GM18498 (cell line): ENCODE data around the gene RSPH6A.
A peak's percentile ranks its signal among the peaks of the same experiment; 100 is the strongest.

ENCODE experiments used
- ATAC-seq: cut with Tn5 transposase; IDR thresholded peaks from one replicate; pipeline ENCODE4 v1.9.1; 2021; ENCODE audit warnings: mild to moderate bottlenecking, moderate library complexity; ENCODE audit not compliant: unreplicated experiment

Gene RSPH6A

DNA sequence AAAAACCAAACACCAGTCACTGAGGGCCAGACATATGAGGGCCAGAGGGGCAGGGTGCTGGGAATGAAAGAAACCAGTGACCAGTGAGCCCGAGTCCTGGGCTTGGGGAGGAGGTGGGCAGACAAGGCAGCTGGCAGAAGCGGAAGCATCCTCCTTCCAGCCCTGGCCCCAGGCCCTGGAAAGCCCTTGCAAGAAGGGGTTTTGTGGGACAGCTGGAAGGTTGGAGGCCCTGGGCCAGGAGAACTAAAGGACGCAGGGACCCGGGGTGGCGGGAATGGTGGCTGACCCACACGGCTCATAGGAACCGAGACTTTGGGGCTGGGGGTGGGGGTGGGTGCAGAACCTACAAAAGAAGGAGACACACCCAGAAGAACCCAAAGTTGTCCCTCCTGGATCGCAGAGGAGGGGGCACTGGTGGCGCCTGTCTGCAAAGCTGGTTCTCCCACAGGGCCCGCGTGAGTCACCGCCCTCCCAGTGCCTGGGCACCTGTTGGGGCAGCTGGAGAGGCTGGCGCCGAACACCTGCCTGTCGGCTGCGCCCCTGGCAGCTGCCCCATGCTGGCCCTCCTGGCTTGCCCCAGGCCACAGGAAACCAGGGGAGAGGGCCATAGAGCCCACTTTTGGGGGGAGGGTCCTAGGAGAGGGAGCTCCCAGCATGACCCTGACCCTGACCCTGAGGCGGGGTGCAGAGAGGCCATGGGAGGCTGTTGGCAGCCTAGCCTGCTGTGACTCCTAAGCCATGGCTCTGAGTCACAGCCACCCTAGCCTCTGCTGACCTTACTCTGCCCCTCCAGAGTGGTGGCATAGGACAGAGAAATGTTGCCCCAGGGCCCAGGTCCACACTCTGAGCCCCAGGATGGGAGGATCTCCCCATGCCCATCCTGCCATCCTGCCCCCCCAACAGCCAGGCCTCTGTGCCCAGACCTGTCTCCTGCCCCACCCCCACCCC, 33.6 kb downstream of the RSPH6A start:
- no peak for ATAC-seq

DNA sequence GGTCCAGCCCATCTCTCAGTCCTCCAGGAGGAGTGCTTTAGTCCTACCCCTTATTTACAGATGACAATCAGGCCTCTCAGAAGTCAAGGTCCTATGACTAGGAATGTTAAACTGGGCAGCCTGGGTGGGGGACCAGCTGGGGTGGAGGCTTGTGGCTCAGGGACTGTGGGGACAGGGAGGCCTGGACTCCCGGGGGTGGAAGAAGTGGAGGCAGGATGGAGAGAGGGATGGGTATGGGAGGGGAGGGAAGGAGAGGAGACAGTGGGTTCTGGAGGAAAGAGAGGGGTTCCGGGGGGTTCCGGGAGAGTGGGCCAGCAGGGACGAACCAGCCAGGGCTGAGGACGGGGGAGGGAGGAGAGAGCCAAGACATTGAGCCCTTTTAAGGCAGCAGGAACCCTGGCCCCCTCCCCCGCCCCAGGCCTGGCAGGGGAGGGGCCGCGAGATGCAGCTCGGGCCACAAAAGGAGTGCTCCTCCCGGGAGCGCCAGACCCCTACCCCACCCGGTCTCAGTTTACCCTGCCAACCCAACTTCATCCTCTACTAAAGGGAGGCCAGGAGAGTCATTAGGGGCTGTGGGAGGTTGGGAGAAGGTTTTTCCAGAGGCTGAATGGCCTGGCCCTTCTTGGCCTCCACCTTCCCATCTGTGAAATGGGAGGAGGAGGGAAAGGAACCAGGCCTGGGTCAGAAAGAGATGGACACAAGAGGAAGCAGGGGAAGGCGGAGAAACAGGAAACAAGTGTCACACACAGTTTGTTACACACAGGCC, 34.5 kb downstream of the RSPH6A start:
- ATAC-seq, result no peak

DNA sequence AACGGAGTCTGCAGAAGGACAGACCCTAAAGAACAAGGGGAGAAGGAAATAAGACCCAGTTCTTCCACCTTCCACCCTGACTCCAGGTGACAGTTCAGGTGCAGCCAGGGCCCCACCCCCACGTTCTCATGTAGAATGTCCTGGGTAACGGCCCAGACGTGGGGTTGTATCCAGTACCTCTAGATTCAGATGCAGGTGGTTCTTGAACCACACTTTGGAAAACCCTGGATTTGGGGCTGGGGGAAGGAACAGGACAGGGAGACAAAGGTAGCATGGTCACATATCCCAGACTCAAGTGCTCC, 35.0 kb downstream of the RSPH6A start:
- ATAC-seq, result no peak

DNA sequence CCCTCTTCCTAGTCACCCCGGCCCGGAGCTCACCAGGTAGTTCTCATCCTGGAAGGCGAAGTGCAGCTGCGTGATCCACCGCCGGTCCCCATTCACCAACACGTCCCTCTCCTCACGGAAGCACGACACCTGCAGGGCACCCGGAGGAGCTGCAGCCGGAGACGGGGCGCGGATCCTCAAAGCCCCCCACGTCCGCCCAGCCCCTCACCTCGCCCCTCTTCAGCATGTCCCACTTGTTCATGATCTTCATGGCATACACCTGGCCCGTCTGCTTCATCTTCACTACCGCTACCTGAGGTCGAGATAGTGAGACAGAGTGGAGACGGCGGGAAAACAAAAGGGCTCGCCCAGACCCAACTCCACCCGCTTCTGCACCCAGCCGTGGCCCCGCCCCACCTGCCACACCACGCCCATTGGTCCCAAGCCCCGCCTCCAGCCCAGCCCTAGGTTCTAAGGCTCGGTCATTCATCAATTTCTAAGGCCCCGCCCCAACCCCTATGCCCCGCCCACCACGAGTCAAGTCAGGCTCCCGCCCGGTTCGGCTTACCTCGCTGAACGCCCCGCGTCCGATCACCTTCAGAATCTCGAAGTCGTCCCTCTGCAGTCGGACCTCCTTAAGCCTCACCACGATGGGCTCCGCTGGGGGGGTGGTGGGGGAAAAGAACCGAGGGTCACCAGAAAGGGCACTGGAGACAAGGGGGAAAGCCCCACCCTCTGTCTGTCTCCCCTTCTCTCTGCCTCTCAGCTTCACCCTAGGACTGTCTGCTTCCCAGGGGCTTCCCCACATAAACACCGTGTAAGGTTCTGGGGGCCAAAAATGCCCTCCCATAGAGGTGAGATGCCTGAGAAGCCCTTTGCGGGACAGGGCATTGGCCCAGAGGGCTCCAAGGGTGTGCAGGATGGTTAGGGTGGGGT, 35.6 kb downstream of the RSPH6A start:
- peak; percentile 79 for ATAC-seq

DNA sequence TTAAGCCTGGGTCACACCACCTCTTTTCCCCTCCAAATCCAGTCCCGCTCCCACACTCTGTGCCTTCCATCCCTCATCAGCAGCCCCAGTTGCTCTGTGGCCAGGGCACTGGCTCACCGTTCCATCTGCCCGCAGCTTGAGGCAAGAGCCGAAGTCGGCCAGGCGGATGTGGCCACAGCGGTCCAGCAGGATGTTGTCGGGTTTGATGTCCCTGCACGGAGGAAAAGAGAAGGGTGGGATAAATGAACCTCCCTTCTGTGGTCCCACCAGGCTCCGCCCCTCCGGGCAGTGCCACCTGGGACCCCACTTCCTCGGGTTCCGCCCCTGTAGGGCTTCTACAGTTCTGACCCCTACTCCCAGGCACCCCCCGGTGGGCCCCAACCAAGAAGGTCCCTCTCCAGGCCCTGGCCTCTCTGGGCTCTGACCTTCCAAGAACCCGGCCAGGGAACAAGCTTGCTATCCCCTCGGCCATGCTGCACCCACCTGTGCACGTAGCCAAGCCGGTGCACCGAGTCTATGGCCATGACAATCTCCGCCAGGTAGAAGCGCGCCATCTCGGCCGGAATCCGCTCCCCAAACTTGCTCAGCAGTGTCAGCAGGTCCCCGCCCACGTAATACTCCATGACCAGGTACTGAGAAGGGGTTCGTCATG, 37.0 kb downstream of the RSPH6A start:
- no peak for ATAC-seq

DNA sequence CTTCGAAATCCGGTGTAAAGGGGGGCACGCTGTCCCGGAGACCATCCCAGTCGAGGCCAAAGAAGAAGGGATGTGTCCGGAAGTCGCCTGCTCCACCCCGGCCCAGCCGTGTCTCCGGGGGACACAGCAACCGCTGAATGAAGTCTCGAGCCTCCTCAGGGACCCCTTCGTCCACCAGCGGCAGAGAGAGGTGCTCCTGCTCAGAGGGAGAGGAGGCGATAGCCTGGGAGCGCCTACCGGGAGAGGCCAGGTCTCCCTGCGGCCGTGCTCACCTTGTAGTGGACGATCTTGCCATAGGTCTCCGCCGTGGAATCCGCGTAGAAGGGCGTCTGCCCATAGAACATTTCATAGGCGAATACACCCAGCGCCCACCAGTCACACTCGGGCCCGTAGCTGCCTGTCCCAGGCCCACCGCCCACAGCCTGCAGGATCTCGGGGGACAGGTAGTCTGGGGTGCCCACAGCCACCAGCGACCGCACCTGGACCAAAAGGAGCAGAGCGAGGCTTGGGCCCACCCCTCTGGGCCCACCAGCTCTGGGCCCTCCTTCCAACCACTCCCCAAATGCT, 37.6 kb downstream of the RSPH6A start:
- no peak for ATAC-seq

DNA sequence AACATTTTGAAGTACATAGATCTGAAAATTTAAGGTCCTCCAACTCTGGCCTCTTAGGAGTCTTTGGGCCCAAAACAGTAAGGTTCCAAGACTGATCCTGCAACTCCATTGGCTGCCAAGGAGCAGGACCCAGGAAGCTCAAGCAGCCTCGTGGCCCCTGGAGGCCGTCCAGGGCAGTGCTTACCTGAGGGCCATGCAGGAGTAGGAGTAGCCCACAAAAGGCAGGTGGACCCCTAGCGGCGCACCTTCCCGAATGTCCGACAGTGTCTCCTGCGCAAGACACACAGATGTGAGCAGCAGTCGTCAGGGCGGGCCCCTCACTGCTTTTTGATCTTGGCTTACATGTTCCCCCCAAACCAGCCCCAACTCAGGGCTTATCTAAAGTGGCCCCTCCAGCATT, 40.3 kb downstream of the RSPH6A start:
- ATAC-seq, result no peak

DNA sequence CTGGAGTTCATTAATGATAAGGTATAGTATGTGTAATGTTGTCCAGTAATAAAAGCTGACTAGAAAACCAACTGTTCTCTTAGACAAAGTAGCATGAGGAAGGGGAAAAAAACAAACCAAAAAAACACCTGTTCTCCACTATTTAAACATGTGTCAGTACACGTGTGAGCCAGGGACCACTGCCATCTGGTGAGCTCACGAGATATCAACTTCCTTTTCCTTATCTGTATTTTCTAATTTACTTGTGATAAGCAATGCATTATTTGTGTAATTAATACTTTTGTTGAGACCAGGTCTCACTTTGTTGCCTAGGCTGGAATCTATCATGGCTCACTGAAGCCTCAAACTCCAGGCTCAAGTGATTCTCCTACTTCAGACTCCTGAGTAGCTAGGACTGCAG, 41.7 kb downstream of the RSPH6A start:
- ATAC-seq, result no peak

DNA sequence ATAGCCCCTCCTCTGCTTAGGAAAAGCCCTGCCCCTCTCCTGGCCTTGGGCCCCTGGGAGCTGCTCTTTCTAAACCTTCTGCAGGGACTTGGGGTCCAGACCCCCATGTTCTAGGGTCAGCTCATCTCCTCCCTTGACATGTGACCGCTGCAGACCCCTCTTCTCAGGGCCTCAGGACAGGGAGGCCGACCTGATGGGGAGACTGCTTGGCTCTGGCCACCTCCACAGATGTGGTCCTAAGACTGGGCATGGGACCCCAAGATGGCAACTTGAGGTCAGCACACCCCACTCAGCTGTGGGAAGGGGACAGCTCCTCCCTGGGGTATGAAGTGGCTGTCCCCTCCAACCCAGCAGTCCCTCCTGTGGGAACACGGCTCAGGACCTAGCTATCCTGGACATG, 42.2 kb downstream of the RSPH6A start:
- no peak for ATAC-seq

DNA sequence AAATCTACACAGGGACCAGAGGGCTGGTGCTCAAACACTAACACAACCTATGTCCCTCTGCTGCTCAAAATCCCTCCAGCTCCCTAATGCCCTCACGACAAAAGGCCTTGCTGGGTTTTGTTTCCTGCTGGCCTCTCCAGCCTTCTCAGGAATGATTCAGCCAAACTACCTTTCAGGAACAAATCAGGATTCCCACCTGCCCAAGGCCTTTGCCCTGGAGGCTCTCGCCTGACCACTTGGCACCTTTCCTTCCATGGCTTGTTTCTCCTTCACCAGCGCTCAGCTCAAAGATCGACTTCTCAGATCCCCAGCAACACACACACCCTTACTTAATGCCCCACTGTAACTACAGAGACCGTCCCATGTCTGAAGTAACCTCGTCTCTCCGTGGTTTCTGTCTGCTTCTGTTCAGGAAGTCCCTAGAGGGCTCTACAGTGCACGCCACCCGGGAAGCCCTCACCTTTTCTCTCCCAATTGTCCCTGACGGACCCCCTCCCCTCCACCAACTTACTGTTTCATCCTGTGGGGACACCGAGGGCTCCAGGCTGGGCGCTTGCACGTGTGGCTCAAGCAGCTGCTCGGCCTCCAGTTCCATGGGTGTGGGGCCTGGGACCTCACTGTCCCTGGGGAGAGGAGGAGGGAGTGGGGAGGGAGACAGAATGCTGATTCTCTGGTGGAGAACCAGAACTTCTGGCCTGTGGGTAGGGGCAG, 42.8 kb downstream of the RSPH6A start:
- no peak for ATAC-seq

DNA sequence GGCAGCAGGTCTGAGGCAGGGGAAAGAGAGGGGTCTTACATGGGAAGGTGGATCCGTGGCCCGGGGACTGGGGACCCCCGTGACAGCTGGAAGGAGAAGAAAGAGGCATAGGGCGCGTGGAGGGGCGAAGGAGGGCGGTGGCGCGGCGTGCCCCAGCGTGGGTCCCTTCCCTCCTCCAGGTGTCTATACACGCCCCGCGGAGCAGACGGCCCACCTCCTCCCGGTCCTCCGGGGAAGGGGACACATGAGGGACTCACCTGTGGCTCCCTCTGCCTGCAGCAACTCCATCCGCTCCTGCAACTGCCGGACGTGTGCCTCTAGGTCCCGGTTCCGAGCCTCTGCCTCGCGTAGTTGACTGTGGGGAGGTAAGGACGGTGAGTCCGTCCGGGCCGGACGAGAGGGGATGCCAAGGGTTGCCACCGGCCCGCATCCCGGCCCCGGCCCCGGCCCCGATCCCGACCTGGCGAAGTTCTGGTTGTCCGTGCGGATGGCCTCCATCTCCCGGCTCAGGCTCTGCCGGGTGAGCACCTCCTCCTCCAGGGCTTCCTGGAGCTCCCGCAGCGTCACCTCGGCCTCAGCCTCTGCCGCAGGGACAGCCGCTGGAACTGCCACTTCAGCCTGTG, 43.7 kb downstream of the RSPH6A start:
- ATAC-seq, result no peak

DNA sequence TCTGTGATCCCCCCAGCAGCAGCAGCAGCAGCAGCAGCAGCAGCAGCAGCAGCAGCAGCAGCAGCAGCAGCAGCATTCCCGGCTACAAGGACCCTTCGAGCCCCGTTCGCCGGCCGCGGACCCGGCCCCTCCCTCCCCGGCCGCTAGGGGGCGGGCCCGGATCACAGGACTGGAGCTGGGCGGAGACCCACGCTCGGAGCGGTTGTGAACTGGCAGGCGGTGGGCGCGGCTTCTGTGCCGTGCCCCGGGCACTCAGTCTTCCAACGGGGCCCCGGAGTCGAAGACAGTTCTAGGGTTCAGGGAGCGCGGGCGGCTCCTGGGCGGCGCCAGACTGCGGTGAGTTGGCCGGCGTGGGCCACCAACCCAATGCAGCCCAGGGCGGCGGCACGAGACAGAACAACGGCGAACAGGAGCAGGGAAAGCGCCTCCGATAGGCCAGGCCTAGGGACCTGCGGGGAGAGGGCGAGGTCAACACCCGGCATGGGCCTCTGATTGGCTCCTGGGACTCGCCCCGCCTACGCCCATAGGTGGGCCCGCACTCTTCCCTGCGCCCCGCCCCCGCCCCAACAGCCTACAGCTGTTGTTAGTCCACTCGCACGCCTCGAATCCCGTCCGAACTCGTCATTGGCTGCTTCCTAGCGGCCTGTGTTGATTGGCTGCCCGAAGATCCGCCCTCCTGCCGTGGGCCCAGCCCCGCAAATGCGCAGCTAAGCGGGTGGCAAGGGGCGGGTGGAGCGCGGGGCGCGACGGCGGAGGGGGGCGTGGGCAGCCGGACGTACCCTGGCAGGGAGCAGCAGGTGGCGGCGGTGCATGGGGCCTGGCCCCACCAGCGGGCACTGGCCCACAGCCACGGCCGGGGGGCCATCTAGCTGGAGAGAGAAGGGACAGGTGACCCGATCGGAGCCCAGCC, 44.7 kb downstream of the RSPH6A start:
- ATAC-seq, result peak; percentile 57

DNA sequence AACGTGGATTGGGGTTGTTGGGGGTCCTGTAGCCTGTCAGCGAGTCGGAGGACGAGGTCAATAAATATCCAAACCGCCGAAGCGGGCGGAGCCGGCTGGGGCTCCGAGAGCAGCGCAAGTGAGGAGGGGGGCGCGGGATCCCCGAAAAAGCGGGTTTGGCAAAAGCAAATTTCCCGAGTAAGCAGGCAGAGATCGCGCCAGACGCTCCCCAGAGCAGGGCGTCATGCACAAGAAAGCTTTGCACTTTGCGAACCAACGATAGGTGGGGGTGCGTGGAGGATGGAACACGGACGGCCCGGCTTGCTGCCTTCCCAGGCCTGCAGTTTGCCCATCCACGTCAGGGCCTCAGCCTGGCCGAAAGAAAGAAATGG, 45.3 kb downstream of the RSPH6A start:
- ATAC-seq, result peak; percentile 15

DNA sequence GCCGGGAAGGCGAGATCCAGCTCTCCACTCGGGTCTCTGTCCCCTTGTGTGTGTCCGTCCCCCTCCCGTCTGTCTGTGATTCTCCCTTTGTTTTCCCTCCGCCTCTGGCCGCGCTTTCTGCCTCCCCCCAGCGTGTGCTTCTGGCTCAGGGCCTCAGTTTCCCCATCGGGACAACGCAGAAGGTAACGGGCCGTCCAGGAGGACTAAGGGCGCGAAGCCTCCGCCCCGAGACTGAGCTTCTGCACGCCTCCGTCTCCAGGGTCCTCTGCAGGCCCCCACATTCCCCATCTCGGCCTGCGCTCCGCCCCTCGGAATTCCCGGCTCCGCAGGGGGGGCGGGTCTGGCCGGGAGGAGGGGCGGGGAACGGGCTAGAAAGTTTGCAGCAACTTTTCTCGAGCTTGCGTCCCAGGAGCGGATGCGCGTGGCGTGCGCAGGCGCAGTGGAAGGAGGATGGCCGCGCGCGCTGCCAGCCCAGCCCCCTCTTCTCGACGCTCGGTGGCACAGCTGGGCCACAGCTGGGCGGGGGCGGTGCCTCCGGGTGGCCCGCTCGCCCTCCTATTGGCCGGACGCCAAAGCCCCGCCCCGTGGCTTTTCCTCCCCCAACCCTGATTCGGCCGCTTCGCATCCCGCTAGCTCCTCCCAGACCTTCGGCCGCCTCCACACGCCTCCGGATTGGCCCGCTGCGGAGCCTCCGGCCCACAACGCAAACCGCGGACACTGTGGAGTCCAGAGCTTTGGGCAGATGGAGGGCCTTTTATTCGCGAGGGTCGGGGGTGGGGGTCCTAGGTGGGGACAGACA, 45.9 kb downstream of the RSPH6A start, which contains the start of gene SIX5:
SIX5 (minus strand) TSS at position 269 of the 799 bp plus-strand sequence. CDS start 408 bp downstream, outside the sequence.
- peak; percentile 66 for ATAC-seq

DNA sequence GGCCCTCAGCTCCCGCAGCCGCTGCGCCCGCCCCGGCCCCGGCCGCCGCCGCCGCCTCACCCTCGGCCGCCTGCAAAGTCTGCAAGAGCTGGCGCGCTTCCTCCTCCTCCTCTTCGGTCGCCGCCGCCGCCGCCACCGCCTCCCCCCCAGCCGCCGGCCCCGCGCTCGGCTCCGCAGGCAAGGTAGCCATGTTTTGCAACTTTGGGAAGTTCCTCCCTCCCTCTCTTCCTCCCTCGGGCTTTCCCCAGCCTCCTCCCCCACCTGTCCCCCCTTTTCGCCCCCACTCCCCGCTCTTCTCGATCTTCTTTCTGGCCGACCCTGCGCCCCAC, 46.5 kb downstream of the RSPH6A start:
- no peak for ATAC-seq

DNA sequence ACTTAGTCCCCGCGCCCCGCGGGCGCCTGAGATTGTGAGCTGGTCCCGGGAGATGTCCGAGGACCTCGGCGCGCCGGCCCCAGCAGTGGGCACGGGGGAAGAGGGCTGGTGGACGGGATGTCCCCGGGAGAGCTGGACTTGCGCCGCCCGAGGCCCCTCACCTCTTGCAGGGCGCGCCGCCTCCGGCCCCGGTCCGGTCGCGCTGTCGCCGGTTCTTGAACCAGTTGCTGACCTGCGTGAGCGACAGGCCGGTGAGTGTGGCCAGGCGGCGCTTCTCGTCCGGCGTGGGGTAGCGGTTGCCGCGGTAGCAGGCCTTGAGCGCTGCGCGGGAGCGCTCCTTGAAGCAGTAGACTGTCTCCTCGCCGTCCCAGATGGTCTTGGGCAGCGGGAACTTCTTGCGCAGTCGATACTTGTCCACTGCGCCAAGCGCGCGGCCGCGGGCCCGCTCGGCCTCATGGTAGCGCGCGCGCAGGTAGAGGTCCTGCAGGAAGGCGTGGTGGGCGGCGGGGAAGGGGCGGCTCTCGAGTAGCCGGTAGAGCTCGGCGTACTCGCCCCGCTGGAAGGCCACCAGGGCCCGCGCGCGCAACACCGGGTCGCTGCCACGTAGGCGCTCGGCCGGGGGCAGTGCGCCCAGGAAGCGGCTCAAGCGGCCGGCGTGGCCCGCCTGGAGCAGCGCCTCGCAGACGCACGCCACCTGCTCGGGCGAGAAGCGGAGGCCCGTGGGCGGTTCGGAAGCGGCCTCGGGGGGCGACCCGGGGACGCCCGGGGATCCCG, 47.0 kb downstream of the RSPH6A start:
- no peak for ATAC-seq

DNA sequence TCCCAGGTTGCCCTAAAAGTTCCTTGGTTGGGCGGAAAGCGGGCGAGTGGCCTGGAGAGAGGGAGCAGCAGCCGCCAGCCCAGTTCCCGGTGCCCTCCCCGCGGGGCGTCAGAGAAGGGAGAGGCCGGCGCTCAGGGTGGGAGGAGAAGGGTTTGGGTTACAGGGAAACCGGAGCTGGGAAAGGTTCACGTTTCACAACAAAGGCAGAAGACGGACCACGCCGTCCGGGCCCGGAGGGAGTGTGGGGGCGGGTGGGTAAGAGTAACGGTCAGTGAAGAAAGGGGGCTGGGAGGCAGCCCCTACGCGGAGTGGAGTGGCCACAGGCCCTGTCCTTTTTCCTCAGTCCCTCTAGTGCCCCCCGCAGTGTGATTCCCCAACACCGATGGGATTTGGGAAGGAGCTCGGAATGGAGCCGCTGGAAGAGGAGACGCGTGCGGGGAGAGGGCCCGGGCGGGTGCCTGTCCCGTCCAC, 47.7 kb downstream of the RSPH6A start:
- ATAC-seq, result no peak
